SKM-1 treated with dmso at 0.1 percent for 144 hours (cell line): ENCODE data around the gene STEEP1.

Experiments
- DNase-seq: peaks from one replicate; lab custom pipeline; 2025; ENCODE audit not compliant: unreplicated experiment; lab: John Stamatoyannopoulos, UW

Gene STEEP1

GRCh38 chrX:119565107-119565663 lies at the start of gene STEEP1:
Gene STEEP1 (minus strand): TSS chrX:119565409. CDS start chrX:119565355, 54 bp downstream.
- peak; percentile 75 for DNase-seq

- no peak for DNase-seq
Measured at GRCh38 chrX:119614776-119615175, 49.6 kb upstream of the STEEP1 start.

- DNase-seq: no peak
Measured at GRCh38 chrX:119607018-119607389, 41.8 kb upstream of the STEEP1 start.

GRCh38 chrX:119606280-119607017 lies 41.2 kb upstream of the STEEP1 start, which contains the start of gene NKRF:
Gene NKRF (minus strand): TSS chrX:119606424.
- peak; percentile 70 for DNase-seq

GRCh38 chrX:119605464-119606279 lies 40.5 kb upstream of the STEEP1 start:
- DNase-seq: no peak

- DNase-seq: no peak
Measured at GRCh38 chrX:119604766-119605463, 39.7 kb upstream of the STEEP1 start.

GRCh38 chrX:119602701-119603255 lies 37.6 kb upstream of the STEEP1 start:
- DNase-seq: no peak

GRCh38 chrX:119589810-119590209 lies 24.6 kb upstream of the STEEP1 start:
- no peak for DNase-seq

GRCh38 chrX:119583431-119584059 lies 18.3 kb upstream of the STEEP1 start:
- no peak for DNase-seq

GRCh38 chrX:119579414-119579813 lies 14.2 kb upstream of the STEEP1 start:
- DNase-seq: no peak

GRCh38 chrX:119574394-119575266 lies 9.4 kb upstream of the STEEP1 start, which contains the start of gene UBE2A:
Gene UBE2A (plus strand): TSS chrX:119574563. CDS start chrX:119574712, 149 bp downstream.
- DNase-seq: peak; percentile 52

GRCh38 chrX:119573840-119574393 lies 8.7 kb upstream of the STEEP1 start:
- DNase-seq: no peak

GRCh38 chrX:119573222-119573621 lies 8.0 kb upstream of the STEEP1 start:
- no peak for DNase-seq

GRCh38 chrX:119570351-119570835 lies 5.2 kb upstream of the STEEP1 start:
- no peak for DNase-seq

- DNase-seq: no peak
Measured at GRCh38 chrX:119552508-119552907, 12.7 kb downstream of the STEEP1 start.

GRCh38 chrX:119549327-119550016 lies 15.7 kb downstream of the STEEP1 start:
- no peak for DNase-seq

GRCh38 chrX:119541188-119541587 lies 24.0 kb downstream of the STEEP1 start:
- no peak for DNase-seq

GRCh38 chrX:119539872-119540271 lies 25.3 kb downstream of the STEEP1 start:
- DNase-seq: no peak
